ENCODE data around the gene MOGAT3. TPM values are rescaled to one million over a fixed set of nuclear protein-coding genes. Genes with fewer than 3 reads are reported as not detected.

The MOGAT3 gene
- total and polyA plus RNA-seq, 9 of the 15 experiments (the other 6 are each of a cell fraction or from before 2014, with no cell fraction given) = 0.07 to 0.17 (median 0.13) TPM; not detected in 6

DNA sequence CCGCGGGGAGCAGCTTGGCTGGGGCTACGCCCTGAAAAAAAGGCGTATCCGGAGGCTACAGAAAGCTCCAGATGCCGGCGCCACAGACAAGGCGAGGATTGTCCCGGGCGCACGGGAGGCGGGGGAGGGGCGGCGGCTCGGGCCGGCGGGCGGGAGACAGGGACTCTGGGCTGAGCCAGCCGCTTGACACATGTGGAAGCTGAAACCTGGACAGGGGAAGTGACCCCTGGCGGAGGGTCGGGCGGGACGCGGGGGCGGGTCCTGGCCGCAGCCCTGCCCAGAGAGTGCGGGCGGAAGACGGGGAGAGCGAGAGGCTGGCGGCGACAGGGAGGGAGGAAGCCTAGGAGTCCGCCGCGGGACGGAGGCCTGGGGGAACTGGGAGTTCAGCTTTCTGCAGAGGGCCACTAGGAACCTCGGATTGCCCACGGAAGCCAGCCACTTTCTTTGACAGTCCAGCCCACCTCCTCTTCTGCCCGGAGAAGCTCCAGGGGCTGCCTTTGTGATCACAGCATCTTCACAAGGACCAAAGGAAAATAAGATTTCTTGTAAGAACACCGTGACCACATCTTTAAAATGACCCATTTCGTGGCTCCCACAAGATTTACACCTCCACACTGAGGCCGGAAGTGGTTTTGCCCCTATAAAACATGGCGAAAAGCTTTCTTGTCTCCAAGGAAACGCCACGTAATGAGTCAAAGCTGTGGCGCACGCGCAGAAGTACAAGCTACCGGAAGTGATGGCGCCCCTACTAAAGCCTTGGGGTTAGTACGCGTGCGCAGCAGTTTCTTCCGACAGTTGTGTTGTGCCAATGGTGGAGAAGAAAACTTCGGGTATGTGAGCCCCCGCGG lies 16.8 kb upstream of the MOGAT3 start, which contains the start of the genes PLOD3 and ZNHIT1 (continued):
- TF ChIP-seq, protein P1, sequence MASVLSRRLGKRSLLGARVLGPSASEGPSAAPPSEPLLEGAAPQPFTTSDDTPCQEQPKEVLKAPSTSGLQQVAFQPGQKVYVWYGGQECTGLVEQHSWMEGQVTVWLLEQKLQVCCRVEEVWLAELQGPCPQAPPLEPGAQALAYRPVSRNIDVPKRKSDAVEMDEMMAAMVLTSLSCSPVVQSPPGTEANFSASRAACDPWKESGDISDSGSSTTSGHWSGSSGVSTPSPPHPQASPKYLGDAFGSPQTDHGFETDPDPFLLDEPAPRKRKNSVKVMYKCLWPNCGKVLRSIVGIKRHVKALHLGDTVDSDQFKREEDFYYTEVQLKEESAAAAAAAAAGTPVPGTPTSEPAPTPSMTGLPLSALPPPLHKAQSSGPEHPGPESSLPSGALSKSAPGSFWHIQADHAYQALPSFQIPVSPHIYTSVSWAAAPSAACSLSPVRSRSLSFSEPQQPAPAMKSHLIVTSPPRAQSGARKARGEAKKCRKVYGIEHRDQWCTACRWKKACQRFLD (CRISPR knock-in tag; IDR thresholded peaks at IDR 0.05) = 0 out of 2 replicates have a peak, but pooled peaks have one; percentile 7
- TF ChIP-seq CEBPG (CRISPR knock-in tag; IDR thresholded peaks at IDR 0.05) (no peak), CEBPG (tag; conservative IDR thresholded peaks at IDR 0.05 in 1 of 2, IDR thresholded peaks at IDR 0.05 in 1 of 2) (no peak), PHF8 (IDR thresholded peaks at IDR 0.05; ENCODE audit: borderline replicate concordance, low read length) (peak; percentile 70), RNF2 (IDR thresholded peaks at IDR 0.05) (0 out of 2 replicates have a peak, but pooled peaks have one; percentile 42), KDM4B (IDR thresholded peaks at IDR 0.05; ENCODE audit: borderline replicate concordance in 2 of 2, low read depth in 1 of 2) (no peak; a peak in 1 of 4 replicates), RBM14 (IDR thresholded peaks at IDR 0.05; ENCODE audit: borderline replicate concordance, insufficient read depth, low read depth, low read length) (no peak), MYC (IDR thresholded peaks at IDR 0.05; ENCODE audit: low read depth, low read length) (peak; percentile 87), MYC (CRISPR knock-in tag; IDR thresholded peaks at IDR 0.05; ENCODE audit: borderline replicate concordance, low read depth) (peak; percentile 35; the same call in 1 of the 2 replicates), ARID2 (IDR thresholded peaks at IDR 0.05) (no peak), PHB (CRISPR knock-in tag; IDR thresholded peaks at IDR 0.05) (peak; percentile 80; the same call in 1 of the 2 replicates), PTBP1 (IDR thresholded peaks at IDR 0.05; ENCODE audit: low read depth, low read length) (no peak), NFIX (CRISPR knock-in tag; IDR thresholded peaks at IDR 0.05; ENCODE audit: low read depth) (no peak), ZEB2 (IDR thresholded peaks at IDR 0.05) (no peak), EP300 (IDR thresholded peaks at IDR 0.05; ENCODE audit: low read length) (no peak), GABPA (tag; conservative IDR thresholded peaks at IDR 0.05; ENCODE audit: low read depth) (peak; percentile 98), CEBPB (tag; IDR thresholded peaks at IDR 0.05) (no peak)
- TF ChIP-seq, protein P2, sequence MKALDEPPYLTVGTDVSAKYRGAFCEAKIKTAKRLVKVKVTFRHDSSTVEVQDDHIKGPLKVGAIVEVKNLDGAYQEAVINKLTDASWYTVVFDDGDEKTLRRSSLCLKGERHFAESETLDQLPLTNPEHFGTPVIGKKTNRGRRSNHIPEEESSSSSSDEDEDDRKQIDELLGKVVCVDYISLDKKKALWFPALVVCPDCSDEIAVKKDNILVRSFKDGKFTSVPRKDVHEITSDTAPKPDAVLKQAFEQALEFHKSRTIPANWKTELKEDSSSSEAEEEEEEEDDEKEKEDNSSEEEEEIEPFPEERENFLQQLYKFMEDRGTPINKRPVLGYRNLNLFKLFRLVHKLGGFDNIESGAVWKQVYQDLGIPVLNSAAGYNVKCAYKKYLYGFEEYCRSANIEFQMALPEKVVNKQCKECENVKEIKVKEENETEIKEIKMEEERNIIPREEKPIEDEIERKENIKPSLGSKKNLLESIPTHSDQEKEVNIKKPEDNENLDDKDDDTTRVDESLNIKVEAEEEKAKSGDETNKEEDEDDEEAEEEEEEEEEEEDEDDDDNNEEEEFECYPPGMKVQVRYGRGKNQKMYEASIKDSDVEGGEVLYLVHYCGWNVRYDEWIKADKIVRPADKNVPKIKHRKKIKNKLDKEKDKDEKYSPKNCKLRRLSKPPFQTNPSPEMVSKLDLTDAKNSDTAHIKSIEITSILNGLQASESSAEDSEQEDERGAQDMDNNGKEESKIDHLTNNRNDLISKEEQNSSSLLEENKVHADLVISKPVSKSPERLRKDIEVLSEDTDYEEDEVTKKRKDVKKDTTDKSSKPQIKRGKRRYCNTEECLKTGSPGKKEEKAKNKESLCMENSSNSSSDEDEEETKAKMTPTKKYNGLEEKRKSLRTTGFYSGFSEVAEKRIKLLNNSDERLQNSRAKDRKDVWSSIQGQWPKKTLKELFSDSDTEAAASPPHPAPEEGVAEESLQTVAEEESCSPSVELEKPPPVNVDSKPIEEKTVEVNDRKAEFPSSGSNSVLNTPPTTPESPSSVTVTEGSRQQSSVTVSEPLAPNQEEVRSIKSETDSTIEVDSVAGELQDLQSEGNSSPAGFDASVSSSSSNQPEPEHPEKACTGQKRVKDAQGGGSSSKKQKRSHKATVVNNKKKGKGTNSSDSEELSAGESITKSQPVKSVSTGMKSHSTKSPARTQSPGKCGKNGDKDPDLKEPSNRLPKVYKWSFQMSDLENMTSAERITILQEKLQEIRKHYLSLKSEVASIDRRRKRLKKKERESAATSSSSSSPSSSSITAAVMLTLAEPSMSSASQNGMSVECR (CRISPR knock-in tag; IDR thresholded peaks at IDR 0.05) = peak; percentile 95
- TF ChIP-seq, protein P3, sequence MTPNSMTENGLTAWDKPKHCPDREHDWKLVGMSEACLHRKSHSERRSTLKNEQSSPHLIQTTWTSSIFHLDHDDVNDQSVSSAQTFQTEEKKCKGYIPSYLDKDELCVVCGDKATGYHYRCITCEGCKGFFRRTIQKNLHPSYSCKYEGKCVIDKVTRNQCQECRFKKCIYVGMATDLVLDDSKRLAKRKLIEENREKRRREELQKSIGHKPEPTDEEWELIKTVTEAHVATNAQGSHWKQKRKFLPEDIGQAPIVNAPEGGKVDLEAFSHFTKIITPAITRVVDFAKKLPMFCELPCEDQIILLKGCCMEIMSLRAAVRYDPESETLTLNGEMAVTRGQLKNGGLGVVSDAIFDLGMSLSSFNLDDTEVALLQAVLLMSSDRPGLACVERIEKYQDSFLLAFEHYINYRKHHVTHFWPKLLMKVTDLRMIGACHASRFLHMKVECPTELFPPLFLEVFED (CRISPR knock-in tag; conservative IDR thresholded peaks at IDR 0.05) = 0 out of 2 replicates have a peak, but pooled peaks have one; percentile 23
- TF ChIP-seq, protein P4, sequence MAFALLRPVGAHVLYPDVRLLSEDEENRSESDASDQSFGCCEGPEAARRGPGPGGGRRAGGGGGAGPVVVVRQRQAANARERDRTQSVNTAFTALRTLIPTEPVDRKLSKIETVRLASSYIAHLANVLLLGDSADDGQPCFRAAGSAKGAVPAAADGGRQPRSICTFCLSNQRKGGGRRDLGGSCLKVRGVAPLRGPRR (CRISPR knock-in tag; IDR thresholded peaks at IDR 0.05) = no peak

All from K562 (cell line).